ENCODE data around the gene APLP1. TPM values are rescaled to one million over a fixed set of nuclear protein-coding genes. Genes with fewer than 3 reads are reported as not detected.

APLP1 gene
- total and polyA plus RNA-seq, 2 experiments from 2014 or later: 30.2 to 36.0 TPM

DNA sequence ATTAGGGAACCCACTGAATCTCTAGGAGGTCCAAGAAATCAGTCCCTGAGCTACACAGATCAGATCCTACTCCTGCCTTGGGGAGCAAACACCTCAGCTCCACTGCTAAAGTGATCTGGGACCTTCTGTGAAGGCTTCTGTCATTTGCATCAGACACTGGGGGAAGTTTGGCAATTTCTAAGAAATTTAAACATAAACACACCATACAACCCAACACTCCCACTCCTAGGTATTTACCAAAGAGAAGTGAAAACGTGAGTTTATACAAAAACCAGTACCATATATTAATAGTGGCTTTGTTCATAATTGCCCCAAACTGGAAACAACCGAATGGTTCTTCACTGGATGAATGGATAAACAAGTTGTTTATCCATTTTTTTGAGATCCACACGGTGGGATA, 47.1 kb downstream of the APLP1 start:
- no peak overlapping the region for H3K27ac Mint-ChIP-seq
- Histone ChIP-seq H3K79me2 (replicated peaks; ENCODE audit: insufficient read depth) (no peaks in the 10 kb centered on the region), H3K4me2 (no peak overlapping the region), H3K4me1 (ENCODE audit: insufficient read depth) (no peaks in the 10 kb centered on the region), H2AFZ (no peak overlapping the region), H3K4me3 (no peak overlapping the region), H3K9me2 (ENCODE audit: insufficient read depth) (no peaks in the 10 kb centered on the region), H3F3A (replicated peaks; ENCODE audit: low read depth) (no peaks in the 10 kb centered on the region), H3K36me3 (ENCODE audit: insufficient read depth) (no peaks in the 10 kb centered on the region), H3K27me3 (ENCODE audit: insufficient read depth) (no peaks in the 10 kb centered on the region), H3K27ac (ENCODE audit: low read depth) (no peak overlapping the region), H4K20me1 (replicated peaks; ENCODE audit: insufficient read depth) (no peaks in the 10 kb centered on the region)
- H3K4me3 Mint-ChIP-seq: no peak overlapping the region
- no peaks in the 10 kb centered on the region for H3K36me3 Mint-ChIP-seq (ENCODE audit: low read depth)
- H3K4me1 Mint-ChIP-seq: no peaks in the 10 kb centered on the region
- DNase-seq (ENCODE audit: low spot score) (no peak), ATAC-seq (no peak)
- peaks cover 10% of the 10 kb centered on the region for H3K27me3 Mint-ChIP-seq (ENCODE audit: insufficient read depth, low read depth, poor library complexity)
- TF ChIP-seq STAT1 (IDR thresholded peaks at IDR 0.05; ENCODE audit: unreplicated experiment) (no peak), NANOG (IDR thresholded peaks at IDR 0.05; ENCODE audit: borderline replicate concordance) (no peak), POLR2AphosphoS5 (IDR thresholded peaks at IDR 0.05; ENCODE audit: low read depth) (no peak), EZH2 (IDR thresholded peaks at IDR 0.05; ENCODE audit: low read depth, unreplicated experiment) (no peak), CREB1 (CRISPR knock-in tag; IDR thresholded peaks at IDR 0.05; ENCODE audit: low read depth) (no peak), ZNF114 (CRISPR knock-in tag; IDR thresholded peaks at IDR 0.05) (no peak), EZH2phosphoT487 (IDR thresholded peaks at IDR 0.05; ENCODE audit: unreplicated experiment) (no peak), JUNB (IDR thresholded peaks at IDR 0.05; ENCODE audit: unreplicated experiment) (no peak), ZNF331 (CRISPR knock-in tag; IDR thresholded peaks at IDR 0.05; ENCODE audit: low read depth) (no peak)
- TF ChIP-seq, protein P1, sequence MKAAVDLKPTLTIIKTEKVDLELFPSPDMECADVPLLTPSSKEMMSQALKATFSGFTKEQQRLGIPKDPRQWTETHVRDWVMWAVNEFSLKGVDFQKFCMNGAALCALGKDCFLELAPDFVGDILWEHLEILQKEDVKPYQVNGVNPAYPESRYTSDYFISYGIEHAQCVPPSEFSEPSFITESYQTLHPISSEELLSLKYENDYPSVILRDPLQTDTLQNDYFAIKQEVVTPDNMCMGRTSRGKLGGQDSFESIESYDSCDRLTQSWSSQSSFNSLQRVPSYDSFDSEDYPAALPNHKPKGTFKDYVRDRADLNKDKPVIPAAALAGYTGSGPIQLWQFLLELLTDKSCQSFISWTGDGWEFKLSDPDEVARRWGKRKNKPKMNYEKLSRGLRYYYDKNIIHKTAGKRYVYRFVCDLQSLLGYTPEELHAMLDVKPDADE (IDR thresholded peaks at IDR 0.05): no peak
- TF ChIP-seq, protein P2, sequence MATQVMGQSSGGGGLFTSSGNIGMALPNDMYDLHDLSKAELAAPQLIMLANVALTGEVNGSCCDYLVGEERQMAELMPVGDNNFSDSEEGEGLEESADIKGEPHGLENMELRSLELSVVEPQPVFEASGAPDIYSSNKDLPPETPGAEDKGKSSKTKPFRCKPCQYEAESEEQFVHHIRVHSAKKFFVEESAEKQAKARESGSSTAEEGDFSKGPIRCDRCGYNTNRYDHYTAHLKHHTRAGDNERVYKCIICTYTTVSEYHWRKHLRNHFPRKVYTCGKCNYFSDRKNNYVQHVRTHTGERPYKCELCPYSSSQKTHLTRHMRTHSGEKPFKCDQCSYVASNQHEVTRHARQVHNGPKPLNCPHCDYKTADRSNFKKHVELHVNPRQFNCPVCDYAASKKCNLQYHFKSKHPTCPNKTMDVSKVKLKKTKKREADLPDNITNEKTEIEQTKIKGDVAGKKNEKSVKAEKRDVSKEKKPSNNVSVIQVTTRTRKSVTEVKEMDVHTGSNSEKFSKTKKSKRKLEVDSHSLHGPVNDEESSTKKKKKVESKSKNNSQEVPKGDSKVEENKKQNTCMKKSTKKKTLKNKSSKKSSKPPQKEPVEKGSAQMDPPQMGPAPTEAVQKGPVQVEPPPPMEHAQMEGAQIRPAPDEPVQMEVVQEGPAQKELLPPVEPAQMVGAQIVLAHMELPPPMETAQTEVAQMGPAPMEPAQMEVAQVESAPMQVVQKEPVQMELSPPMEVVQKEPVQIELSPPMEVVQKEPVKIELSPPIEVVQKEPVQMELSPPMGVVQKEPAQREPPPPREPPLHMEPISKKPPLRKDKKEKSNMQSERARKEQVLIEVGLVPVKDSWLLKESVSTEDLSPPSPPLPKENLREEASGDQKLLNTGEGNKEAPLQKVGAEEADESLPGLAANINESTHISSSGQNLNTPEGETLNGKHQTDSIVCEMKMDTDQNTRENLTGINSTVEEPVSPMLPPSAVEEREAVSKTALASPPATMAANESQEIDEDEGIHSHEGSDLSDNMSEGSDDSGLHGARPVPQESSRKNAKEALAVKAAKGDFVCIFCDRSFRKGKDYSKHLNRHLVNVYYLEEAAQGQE (IDR thresholded peaks at IDR 0.05; ENCODE audit: unreplicated experiment): no peak
- TF ChIP-seq, protein P3, sequence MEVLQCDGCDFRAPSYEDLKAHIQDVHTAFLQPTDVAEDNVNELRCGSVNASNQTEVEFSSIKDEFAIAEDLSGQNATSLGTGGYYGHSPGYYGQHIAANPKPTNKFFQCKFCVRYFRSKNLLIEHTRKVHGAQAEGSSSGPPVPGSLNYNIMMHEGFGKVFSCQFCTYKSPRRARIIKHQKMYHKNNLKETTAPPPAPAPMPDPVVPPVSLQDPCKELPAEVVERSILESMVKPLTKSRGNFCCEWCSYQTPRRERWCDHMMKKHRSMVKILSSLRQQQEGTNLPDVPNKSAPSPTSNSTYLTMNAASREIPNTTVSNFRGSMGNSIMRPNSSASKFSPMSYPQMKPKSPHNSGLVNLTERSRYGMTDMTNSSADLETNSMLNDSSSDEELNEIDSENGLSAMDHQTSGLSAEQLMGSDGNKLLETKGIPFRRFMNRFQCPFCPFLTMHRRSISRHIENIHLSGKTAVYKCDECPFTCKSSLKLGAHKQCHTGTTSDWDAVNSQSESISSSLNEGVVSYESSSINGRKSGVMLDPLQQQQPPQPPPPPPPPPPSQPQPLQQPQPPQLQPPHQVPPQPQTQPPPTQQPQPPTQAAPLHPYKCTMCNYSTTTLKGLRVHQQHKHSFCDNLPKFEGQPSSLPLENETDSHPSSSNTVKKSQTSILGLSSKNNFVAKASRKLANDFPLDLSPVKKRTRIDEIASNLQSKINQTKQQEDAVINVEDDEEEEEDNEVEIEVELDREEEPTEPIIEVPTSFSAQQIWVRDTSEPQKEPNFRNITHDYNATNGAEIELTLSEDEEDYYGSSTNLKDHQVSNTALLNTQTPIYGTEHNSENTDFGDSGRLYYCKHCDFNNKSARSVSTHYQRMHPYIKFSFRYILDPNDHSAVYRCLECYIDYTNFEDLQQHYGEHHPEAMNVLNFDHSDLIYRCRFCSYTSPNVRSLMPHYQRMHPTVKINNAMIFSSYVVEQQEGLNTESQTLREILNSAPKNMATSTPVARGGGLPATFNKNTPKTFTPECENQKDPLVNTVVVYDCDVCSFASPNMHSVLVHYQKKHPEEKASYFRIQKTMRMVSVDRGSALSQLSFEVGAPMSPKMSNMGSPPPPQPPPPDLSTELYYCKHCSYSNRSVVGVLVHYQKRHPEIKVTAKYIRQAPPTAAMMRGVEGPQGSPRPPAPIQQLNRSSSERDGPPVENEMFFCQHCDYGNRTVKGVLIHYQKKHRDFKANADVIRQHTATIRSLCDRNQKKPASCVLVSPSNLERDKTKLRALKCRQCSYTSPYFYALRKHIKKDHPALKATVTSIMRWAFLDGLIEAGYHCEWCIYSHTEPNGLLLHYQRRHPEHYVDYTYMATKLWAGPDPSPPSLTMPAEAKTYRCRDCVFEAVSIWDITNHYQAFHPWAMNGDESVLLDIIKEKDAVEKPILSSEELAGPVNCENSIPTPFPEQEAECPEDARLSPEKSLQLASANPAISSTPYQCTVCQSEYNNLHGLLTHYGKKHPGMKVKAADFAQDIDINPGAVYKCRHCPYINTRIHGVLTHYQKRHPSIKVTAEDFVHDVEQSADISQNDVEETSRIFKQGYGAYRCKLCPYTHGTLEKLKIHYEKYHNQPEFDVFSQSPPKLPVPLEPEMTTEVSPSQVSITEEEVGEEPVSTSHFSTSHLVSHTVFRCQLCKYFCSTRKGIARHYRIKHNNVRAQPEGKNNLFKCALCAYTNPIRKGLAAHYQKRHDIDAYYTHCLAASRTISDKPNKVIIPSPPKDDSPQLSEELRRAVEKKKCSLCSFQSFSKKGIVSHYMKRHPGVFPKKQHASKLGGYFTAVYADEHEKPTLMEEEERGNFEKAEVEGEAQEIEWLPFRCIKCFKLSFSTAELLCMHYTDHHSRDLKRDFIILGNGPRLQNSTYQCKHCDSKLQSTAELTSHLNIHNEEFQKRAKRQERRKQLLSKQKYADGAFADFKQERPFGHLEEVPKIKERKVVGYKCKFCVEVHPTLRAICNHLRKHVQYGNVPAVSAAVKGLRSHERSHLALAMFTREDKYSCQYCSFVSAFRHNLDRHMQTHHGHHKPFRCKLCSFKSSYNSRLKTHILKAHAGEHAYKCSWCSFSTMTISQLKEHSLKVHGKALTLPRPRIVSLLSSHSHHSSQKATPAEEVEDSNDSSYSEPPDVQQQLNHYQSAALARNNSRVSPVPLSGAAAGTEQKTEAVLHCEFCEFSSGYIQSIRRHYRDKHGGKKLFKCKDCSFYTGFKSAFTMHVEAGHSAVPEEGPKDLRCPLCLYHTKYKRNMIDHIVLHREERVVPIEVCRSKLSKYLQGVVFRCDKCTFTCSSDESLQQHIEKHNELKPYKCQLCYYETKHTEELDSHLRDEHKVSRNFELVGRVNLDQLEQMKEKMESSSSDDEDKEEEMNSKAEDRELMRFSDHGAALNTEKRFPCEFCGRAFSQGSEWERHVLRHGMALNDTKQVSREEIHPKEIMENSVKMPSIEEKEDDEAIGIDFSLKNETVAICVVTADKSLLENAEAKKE (CRISPR knock-in tag; IDR thresholded peaks at IDR 0.05): no peak
- TF ChIP-seq, protein P4, sequence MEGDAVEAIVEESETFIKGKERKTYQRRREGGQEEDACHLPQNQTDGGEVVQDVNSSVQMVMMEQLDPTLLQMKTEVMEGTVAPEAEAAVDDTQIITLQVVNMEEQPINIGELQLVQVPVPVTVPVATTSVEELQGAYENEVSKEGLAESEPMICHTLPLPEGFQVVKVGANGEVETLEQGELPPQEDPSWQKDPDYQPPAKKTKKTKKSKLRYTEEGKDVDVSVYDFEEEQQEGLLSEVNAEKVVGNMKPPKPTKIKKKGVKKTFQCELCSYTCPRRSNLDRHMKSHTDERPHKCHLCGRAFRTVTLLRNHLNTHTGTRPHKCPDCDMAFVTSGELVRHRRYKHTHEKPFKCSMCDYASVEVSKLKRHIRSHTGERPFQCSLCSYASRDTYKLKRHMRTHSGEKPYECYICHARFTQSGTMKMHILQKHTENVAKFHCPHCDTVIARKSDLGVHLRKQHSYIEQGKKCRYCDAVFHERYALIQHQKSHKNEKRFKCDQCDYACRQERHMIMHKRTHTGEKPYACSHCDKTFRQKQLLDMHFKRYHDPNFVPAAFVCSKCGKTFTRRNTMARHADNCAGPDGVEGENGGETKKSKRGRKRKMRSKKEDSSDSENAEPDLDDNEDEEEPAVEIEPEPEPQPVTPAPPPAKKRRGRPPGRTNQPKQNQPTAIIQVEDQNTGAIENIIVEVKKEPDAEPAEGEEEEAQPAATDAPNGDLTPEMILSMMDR (conservative IDR thresholded peaks at IDR 0.05; ENCODE audit: low read depth in 2 of 2): no peak
- no peaks in the 10 kb centered on the region for H3K9me3 Mint-ChIP-seq

Measured in GM23338 (cell line).